Fibroblast of skin of right quadriceps (primary cell): ENCODE measurements around the gene SLC38A2.
"Not testable (repeated sequence)": the region's sequence is repeated elsewhere in the genome, so short reads cannot be mapped to it uniquely, and the experiment has no call there.

Experiments
- DNase-seq: peaks from one replicate; pipeline ENCODE4 v3.0.0-alpha.2; 2013

SLC38A2 gene

GRCh38 chr12:46359667-46360280, 12.8 kb downstream of the SLC38A2 start:
- no peak for DNase-seq

DNA sequence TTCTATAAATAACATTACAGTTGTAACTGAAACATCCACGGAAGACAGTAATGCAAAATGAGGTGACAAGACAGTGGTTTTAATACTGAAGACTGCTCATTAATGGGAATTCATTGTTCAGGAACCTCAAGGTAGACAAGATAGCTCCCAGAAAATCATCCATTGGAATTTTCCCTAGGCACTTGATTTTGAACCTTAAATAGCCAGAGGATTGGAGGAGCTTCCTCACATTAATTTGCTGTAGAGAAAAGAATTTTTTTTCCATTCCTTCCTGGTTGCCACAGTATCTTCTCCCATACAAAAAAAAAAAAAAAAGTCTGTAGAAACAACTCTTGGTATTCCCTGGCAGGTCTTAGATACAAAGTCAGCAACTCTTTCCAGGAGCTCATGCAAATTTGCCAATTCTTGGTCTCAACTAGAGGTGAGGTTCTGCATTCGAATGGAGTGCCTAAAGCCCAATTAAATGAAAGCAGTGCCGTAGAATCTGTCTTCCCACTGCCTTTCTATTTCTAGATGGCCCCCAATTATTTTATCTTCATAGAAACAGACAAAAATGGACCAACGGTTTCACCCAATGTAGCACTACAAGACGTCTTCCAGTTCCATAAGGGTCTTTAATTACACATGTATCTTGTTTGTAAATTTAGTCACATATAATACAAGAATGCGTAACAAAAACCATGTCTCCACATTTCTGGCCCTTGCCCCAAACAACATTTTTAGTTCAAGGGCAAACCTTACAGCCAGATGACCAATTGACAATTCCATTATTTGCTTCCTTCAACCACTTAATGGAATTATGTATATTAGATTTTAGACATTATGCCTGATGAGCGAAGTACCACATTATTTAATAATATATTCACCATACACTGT, 13.5 kb downstream of the SLC38A2 start:
- no peak for DNase-seq

- no peak for DNase-seq
Measured at GRCh38 chr12:46358325-46358700, 14.3 kb downstream of the SLC38A2 start.

GRCh38 chr12:46357438-46358324, 14.9 kb downstream of the SLC38A2 start:
- peak; percentile 89 for DNase-seq

GRCh38 chr12:46356655-46357437, 15.7 kb downstream of the SLC38A2 start:
- DNase-seq = no peak

DNA sequence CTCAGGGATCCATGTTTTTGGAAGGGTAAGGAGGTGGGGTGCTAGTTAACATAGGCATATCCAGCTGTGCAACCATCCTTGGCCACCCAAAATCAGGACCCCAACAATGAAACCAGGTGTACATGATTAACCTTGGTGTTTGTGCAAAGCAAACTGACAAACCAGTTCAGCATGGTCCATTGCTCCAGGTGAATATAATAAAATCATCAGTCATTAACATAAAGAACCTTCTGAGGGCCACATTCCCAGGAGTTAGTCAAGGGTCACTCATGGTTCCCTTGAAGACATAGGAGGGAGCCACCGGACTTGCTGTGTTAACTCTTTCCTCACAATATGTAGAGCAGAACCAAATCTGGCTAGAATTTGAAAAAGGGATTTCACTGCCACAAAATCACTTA, 17.8 kb downstream of the SLC38A2 start:
- DNase-seq = no peak

DNA sequence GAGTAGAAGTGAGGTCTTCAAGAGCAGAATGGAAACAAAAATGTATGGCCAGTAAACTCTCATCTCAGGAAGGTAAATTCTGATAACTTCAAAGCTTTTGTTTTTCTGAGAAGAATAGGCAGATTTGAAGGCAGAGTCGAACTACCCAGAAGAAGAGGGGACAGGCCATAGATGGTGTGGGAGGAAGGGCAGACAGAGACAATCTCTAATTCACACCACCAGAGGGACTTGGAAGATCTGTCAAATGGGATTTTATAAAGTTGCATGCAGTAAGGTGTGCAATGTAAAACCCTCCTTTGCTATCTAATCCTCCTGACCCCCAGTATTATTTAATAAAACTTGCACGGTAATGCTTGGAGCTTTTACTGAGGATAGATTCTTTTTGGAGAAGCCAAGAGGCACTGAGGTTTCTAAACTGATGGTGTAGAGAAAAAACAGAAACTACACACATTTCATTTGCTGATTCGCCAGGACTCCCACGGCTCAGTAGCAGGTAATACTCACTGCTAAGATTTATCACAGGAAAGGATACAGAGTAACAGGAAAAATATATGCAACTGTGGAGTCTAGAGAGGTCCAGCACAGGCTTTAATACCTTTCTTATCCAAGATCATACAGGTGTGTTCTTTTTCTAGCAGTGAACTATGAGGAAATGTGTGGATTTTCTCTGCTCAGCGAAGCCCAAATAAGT, 18.3 kb downstream of the SLC38A2 start:
- no peak for DNase-seq

- DNase-seq = peak; percentile 60
Measured at GRCh38 chr12:46351886-46352650, 20.5 kb downstream of the SLC38A2 start.

DNA sequence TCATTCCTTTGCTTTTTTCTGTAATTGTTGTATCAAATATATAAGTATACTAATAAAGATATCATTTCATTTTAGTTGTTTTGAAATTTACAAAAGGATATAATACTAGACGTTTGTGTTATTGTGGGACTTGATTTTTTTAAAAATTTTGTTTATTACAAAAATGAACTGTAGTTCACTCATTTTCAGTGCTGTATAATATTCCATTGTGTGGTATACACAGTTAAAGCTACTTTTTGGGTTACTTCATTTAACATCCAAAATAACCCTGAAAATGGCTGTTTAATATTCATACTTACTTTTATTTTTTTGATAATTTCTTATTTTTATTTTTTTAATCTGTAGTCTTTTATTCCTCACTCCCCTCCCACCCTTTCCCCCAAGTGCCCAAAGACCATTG, 21.4 kb downstream of the SLC38A2 start:
- no peak for DNase-seq

GRCh38 chr12:46349253-46349652, 23.3 kb downstream of the SLC38A2 start:
- DNase-seq = no peak

DNA sequence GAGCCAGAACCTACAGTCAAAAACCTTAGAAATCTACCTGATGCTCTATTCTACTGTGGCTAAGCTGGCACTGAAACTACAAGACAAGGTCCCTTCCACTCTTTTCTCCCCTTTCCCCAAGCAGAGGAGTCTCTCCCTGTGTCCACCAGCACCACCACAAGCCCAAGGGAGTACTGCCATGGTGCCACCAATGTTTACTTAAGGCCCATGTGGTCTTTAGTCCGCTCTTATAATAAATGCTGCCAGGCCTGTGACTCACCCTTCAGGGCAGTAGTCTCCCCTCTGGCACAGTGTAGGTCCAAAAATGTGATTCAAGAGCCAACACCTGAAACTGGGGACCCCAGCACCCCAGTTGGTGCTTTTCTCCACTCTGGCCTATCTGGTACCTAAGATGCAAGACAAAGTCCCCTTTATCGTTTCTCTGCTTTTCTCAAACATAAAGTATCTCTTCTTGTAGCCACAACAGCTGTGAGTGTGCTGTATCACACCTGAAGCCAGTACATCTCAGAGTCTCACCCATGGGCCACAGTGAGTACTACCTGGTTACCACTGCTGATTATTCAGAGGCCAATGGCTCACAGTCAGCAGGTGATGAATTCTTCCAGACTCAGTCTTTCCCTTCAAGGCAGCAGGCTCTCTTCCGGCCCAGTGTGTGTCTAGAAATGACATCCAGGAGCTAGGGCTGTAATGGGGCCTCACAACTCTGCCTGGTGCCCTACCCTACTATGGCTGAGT, 29.3 kb downstream of the SLC38A2 start:
- no peak for DNase-seq

DNA sequence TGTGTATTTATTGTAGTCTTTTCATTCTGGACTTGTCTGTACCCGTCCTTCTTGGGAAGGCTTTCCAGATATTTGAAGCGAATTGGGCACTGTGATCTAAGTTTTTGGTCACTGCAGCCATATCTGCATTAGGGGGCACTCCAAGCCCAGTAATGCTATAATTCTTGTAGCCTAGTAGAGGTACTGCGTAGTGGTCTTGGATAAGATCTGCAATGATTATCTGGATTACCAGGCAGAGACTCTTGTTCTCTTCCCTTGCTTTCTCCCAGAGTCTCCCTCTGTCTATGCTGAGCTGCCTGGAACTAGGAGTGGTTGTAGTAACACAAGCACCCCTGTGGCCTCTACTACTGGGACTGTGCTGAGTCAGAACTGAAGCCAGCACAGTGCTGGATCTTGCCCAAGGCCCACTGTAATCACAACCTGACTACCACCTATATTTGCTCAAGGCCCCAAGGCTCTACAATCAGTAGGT, 30.0 kb downstream of the SLC38A2 start:
- peak; percentile 54 for DNase-seq

DNA sequence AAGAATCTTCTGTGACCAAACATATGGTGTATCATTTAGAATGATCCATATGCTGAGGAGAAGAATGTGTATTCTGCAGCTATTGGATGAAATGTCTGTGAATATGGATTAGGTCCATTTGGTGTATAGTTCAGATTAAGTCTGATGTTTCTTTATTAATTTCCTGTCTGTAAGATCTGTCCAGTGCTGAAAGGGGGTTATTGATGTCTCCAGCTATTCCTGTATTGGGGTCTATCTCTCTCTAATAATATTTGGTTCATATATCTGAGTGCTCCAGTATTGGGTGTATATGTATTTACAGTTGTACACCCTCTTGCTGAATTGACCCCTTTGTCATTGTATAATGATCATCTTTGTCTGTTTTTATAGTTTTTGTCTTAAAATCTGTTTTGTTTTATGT, 33.5 kb downstream of the SLC38A2 start:
- no peak for DNase-seq

- peak; percentile 74 for DNase-seq
Measured at GRCh38 chr12:46332260-46332659, 40.3 kb downstream of the SLC38A2 start.

GRCh38 chr12:46325075-46325474, 47.5 kb downstream of the SLC38A2 start:
- not testable (repeated sequence) for DNase-seq

- no peak for DNase-seq
Measured at GRCh38 chr12:46320731-46321130, 51.8 kb downstream of the SLC38A2 start.

DNA sequence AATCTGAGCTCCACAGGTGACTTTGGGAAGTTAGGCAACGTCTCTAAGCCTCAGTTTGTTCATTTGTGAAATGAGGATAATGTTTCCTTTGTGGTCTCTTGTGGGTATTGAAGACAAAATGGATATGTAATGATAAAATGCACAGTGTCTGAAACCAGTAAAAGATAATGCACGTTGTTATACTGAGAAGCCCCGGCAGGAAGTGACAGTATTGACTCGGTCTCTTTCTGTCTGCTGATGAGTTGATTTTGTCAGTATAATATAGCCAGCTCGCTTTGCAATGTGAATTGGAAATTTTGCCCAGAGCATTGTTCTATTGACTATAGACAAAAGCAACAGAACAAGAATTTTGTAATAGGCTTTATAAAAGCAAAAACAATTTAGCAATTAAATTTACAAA, 54.5 kb downstream of the SLC38A2 start:
- no peak for DNase-seq
